GM21381 (cell line): Measurements from ENCODE around the gene AIP.
"Not testable (repeated sequence)": the region's sequence is repeated elsewhere in the genome, so short reads cannot be mapped to it uniquely, and the experiment has no call there.

Source experiments
- ATAC-seq: cut with Tn5 transposase; IDR thresholded peaks from one replicate; pipeline ENCODE4 v1.9.1; 2021; ENCODE audit warnings: mild to moderate bottlenecking, moderate library complexity; ENCODE audit not compliant: unreplicated experiment

The AIP gene

DNA sequence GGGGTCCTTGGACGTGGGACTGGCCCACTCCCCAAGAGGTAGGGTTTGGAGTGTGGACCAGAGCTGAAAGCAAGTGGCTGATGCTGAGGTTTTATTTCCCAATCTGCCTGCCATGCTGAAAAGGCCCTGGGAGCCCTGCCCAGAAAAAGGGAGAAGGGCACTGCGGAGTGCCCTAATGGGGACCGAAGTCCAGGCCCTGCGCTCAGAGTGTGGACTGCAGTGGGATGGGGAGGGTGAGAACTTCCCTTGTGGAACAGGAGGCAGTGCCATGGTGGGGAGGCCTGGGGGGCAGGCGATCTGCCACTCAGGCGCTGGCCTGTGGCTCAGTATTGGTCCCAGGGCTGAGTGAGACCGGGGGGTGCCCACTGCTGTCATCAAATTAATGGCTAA, 34.6 kb upstream of the AIP start:
- no peak for ATAC-seq

GRCh38 chr11:67449116-67449844, 33.5 kb upstream of the AIP start:
- ATAC-seq: no peak

DNA sequence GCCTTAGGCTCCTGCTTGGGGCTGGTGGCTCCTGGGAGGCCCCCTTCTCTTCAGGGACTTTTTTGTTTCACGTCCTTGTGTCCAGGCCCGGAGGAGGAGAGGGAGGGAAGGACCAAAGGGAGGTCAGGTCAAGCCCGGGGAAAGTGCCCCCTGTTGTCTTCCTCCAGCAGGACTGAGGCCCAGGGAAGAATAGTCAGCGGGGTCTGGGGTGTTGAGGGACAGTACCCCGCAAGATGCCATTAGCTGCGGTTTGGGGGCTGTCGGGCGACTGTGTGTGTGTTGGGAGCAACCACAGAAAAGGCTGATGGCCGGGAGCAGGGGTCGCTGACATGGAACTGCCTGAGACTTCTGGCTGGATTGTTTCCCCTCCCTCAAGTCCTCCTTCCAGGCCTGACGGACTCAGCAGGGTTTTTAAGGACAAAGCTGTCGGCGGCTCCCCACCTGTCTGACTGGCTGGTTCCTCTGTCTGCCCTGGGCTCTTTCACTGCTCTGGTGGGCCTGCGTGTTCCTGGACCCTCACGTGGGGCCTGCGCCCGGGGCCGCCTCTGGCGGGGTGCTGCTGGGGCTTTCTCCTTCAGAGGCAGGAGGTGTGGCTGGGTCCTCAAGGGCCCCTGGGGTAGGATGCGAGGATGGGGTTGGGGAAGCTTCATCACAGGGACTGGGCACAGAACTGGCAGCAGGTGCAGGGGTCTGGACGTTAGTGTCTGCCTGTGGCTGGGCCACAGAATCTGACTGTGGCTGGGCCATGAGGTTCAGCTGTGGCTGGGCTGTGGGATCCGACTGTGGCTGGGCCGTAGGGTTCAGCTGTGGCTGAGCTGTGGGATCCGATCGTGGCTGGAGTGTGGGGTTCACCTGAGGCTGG, 31.8 kb upstream of the AIP start:
- ATAC-seq: no peak

DNA sequence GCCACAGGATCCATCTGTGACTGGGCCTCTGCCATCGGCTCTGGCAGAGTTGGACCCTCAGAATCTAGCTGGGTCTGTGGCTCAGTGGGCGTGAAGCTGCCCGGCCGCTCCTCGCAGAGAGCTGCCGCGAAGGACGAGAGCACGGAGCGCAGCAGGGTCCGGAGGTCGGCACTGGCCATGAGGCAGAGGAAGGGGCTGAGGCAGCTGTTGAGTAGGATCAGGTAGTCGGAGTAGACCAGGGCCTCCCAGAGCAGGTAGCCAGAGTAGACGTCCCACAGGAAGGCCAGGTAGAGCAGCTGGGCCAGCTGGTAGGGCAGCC, 31.2 kb upstream of the AIP start:
- no peak for ATAC-seq

DNA sequence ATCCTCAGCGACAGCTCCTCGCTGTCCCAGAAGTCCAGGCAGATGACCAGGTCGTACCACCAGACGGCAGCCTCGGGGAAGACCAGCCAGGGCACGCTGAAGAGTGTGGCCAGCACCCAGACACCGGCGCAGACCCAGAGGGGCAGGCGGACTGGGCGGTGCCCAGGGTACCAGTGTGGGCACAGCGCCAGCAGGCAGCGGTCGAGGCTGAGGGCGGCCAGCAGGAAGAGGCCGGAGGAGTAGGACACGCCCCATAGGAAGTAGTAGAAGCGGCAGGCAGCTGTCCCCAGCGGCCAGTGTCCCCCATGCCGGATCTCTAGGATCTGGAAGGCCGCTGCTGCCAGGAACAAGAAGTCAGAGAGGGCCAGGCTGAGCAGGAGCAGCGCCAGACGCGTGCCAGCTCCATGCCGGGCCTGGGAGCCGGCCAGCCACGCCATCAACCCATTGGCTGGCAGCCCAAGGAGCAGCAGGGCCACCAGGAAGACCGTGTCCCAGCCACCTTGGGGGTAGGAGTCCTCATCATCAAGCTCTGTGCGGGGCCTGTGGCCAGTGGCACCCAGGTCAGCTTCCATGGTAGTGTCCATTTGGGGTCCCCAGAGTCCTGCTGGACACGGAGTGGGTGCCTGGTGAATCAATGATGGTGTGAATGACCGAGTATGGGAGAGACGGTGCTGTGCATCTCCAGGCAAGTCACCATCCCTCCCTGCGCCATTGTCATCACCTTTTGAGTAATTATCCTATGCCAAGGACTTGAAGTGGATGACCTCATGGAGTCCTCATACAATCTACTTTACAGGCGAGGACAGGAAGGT, 30.5 kb upstream of the AIP start, which contains the start of gene GPR152:
TSS of gene GPR152 (minus strand) at position 589 of the 812 bp plus-strand sequence. CDS start at position 584, 5 bp downstream.
- no peak for ATAC-seq

- no peak for ATAC-seq
Observed at GRCh38 chr11:67453816-67454732, 28.8 kb upstream of the AIP start.

GRCh38 chr11:67455054-67455453, 27.8 kb upstream of the AIP start, which contains the start of gene CABP4:
Gene CABP4, plus strand, starts transcription at chr11:67455354. Its CDS starts 70 bp downstream, at chr11:67455424.
- no peak for ATAC-seq

DNA sequence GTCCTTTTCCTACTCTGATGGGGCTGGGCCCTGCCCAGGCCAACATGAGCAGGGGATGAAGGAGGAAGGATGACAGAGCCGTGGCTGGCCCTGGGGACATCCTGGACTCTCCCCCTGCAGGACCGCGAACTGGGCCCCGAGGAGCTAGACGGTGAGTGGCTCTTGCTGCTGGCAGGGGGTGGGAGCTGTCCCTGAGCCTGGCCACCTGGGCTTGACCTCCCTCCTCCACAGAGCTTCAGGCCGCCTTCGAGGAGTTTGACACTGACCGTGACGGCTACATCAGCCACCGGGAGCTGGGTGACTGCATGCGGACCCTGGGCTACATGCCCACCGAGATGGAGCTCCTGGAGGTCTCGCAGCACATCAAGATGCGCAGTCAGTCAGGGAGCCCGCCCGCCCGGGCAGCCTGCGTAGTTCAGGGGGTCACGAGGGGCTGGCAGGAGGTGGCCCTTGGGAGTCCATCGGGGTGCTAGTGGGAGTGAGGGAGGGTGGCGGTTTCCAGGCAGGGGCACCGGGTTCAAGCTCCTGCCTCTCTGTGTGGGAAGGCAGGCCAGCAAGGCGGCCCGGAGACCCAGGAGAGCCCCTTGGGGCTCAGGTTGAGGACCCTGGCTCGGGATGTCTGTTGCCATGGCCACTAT, 26.6 kb upstream of the AIP start:
- ATAC-seq: no peak

GRCh38 chr11:67457453-67457852, 25.4 kb upstream of the AIP start:
- ATAC-seq: no peak

- no peak for ATAC-seq
Observed at GRCh38 chr11:67458266-67458665, 24.6 kb upstream of the AIP start.

GRCh38 chr11:67463186-67463585, 19.6 kb upstream of the AIP start:
- ATAC-seq: no peak

DNA sequence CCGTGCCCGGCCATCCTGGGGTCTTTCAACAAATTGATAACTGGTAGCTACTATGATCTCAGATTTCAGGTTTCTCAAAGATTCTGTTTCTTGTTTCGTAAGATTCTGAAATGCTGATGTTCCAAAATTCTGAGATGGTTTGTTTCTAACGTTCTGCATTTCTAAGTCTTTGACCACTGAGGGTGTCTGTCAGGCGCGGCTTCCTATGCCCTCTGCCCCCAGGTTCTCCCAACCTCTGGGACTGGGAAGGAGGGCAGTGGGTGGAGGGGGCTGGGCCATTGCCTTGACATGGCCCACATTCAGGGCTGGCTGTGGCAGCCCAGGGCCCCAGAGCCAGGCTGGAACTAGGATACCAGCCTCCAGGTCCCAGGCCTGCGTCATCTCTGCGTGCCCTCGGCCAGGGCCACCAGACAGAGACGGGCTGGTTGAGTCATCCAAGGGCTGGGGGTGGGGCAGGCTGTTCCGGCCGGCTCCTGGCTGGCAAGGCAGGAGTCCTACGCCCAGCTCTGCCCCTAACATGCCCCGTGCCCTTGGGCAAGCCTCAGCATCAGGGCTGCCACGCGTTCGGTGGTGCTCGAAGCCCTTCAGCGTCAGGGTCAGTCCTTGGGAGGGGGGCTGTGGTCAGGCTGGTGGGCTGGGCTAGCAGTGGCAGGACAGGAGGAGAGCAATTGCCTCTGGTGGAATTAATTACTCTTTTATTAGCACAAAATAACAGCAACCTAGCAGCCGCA, 19.0 kb upstream of the AIP start:
- no peak for ATAC-seq

- ATAC-seq: peak; percentile 56
Observed at GRCh38 chr11:67464411-67465188, 18.2 kb upstream of the AIP start.

DNA sequence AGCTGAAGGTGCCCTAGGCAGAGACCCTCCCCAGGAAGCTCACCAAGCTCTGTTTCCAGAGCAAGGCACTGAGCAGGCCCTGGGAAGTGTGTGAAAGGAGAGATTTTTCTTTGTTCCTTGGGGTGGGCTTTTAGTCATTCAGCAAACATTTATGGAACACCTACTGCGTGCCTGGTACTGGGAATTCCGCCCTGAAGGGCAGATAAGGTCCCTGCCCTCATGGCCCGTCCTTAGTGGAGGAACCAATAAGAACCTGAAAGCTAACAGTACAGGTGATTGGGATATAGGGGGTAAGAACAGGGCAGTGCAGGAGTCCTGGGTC, 17.7 kb upstream of the AIP start:
- no peak for ATAC-seq

- ATAC-seq: not testable (repeated sequence)
Observed at GRCh38 chr11:67465530-67465929, 17.3 kb upstream of the AIP start.

DNA sequence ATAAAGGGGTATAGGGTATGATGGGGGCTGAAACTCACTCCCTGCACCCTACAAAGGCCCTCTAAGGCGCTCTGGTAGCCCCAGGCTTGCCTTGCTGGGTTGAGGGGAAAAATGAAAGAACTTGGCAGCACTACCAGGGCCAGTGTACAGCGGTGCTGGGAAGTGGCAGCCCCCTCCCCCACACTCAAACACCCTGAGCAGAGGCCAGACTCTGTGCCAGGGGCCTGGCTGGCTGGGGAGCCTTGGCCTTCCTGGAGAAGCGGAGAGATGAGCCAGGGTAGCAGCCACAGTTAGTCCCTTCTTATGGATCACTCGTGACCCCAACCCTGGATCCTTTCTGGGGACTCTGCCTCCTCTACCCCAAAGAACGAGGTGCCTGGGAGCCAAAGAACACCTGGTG, 16.5 kb upstream of the AIP start:
- ATAC-seq: no peak

DNA sequence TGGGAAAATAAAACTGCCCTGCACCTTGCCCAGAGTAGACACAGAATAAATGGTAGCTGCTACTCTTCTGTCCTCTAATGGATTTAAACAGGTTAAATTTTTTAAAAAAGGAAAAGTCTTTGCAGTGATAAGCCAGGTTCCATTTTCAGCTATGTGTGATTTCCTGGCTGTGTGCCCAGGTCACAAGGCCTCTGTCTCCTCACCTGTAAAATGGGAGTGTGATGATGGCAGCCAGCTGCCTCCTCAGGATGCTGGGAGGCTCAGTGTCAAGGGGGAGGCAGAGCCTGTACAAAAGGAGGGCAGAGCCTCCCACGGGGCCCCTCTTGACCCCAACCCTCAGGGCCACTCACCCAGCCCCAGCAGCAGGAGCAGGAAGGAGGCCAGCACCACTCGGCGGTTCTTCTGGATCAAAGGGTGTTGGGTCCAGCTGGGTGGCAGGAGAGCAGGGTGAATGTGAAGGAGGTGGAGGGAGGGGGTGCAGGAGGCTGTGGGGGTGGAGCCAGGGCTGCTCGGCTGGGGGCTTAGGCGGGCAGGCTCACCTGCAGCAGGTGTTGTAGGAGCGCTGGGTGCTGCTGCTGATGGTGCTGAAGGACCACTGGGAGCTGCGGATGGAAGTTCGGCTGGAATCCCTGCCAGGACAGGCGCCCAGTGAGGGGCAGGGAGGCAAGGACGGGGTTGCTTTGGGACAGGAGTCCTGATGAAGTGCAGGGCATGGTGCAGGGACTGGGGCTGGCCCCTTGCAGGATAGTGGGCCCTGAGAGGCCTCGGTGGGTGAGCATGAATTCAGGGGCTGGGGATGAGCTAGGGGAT, 15.7 kb upstream of the AIP start:
- ATAC-seq: no peak

GRCh38 chr11:67468056-67468455, 14.8 kb upstream of the AIP start:
- ATAC-seq: no peak
